Measurements from ENCODE around the gene USP30. TPM values are rescaled to one million over a fixed set of nuclear protein-coding genes. Genes with fewer than 3 reads are reported as not detected.

Gene USP30, protein sequence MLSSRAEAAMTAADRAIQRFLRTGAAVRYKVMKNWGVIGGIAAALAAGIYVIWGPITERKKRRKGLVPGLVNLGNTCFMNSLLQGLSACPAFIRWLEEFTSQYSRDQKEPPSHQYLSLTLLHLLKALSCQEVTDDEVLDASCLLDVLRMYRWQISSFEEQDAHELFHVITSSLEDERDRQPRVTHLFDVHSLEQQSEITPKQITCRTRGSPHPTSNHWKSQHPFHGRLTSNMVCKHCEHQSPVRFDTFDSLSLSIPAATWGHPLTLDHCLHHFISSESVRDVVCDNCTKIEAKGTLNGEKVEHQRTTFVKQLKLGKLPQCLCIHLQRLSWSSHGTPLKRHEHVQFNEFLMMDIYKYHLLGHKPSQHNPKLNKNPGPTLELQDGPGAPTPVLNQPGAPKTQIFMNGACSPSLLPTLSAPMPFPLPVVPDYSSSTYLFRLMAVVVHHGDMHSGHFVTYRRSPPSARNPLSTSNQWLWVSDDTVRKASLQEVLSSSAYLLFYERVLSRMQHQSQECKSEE
- 10 to 100 TPM in 1 of 2 donors, 1 to 10 TPM in 1; 7.3 to 14.5 TPM for total RNA-seq

DNA sequence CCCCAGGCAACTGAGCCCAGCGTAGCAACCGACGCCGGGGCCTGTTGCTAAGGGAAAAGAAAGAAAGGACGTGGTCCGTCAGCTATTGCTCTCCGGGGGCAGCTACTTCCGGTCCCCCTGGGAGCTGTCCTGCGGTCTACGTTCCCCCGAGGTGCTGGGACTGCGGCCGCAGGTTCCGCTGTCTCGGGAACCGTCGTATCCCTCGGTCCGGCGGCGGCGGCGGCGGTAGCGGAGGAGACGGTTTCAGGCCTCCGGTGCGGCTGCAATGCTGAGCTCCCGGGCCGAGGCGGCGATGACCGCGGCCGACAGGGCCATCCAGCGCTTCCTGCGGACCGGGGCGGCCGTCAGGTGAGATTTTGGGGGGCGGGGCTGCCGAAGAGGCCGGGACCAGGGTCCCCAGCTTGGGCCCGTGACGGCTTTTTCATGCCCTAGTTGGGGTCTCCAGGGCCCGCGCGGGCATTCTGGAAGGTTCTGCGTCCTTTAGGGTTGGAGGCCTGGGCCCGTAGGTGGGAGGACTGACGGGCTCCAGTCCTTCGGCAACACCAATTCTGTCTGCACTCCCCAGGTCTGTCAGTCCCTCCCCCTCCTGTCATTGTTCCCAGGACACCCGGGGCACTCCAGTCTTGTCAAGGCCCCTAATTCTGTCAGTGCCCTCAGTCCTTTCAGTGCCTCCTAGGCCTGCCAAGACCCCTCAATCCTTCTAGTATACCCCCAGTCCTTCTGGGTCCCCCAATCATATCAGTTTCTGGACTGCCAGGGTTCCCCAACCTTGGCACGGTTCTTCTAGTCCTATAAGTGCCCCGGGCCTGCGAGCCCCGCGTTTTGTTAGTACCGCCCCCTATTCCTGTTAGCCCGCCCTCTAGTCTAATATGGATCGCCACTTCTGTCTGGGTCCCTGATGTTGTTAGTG is at the start of gene USP30:
TSS of gene USP30 (plus strand) at position 163 of the 910 bp plus-strand sequence. CDS start at position 266, 103 bp downstream.
- H3K27ac ChIP-seq = peak within 1 kb of the TSS; percentile 61 to 92 (median 78)
- DNase-seq (peak; percentile 87 to 89 (median 88)), ATAC-seq (peak; percentile 98)
- peak within 1 kb of the TSS; percentile 58 to 99 for H3K4me3 ChIP-seq
- H3K4me1 ChIP-seq = peaks cover 21% of the 10 kb centered on the region
- WGBS, 2 donors = 0% methylated on average over 16 to 53 of the region's 61 CpGs
- H3K36me3 ChIP-seq (replicated peaks in 1 of 2; ENCODE audit: insufficient read depth in 1 of 2, low read depth in 2 of 2) = no peaks in the 10 kb centered on the region
- H3K9me3 ChIP-seq = no peaks in the 10 kb centered on the region
- no peaks in the 10 kb centered on the region for H3K27me3 ChIP-seq
- TF ChIP-seq, protein P1, sequence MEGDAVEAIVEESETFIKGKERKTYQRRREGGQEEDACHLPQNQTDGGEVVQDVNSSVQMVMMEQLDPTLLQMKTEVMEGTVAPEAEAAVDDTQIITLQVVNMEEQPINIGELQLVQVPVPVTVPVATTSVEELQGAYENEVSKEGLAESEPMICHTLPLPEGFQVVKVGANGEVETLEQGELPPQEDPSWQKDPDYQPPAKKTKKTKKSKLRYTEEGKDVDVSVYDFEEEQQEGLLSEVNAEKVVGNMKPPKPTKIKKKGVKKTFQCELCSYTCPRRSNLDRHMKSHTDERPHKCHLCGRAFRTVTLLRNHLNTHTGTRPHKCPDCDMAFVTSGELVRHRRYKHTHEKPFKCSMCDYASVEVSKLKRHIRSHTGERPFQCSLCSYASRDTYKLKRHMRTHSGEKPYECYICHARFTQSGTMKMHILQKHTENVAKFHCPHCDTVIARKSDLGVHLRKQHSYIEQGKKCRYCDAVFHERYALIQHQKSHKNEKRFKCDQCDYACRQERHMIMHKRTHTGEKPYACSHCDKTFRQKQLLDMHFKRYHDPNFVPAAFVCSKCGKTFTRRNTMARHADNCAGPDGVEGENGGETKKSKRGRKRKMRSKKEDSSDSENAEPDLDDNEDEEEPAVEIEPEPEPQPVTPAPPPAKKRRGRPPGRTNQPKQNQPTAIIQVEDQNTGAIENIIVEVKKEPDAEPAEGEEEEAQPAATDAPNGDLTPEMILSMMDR (IDR thresholded peaks at IDR 0.05) = peak in 1 of 7 experiments; percentile 12
- peak; percentile 13 to 62 (median 58) for TF ChIP-seq POLR2A (IDR thresholded peaks at IDR 0.05)
- intact Hi-C loops (cut with DNase I) = no loop called here

DNA sequence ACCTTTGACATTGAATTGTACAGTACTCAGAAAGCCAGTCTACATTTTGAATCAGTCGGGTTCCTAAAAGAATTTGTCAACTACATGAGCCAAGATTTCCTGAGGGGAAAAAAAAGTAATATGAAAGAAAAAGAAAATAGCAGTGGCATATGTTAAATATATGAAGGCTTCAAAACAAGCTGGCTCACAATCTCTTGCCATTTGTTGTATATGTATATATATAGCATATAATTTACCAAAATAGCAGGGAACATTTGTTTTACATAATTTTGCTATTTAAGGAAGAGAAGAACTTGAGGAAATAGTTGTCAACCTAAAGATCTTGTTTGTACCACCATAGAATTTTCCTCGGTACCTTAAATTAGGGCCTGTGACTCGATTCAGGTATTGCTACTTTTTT is 48.4 kb upstream of the USP30 start:
- 59 to 61% methylated on average over 3 of the region's 3 CpGs for WGBS, 2 donors
- TF ChIP-seq, protein P1 (IDR thresholded peaks at IDR 0.05) = no peak
- TF ChIP-seq POLR2A (IDR thresholded peaks at IDR 0.05) = no peak
- ATAC-seq (no peak), DNase-seq (no peak)
- Histone ChIP-seq H3K9me3 (no peaks in the 10 kb centered on the region), H3K4me3 (no peak overlapping the region), H3K4me1 (no peaks in the 10 kb centered on the region), H3K27me3 (no peaks in the 10 kb centered on the region), H3K36me3 (replicated peaks in 1 of 2; ENCODE audit: insufficient read depth in 1 of 2, low read depth in 2 of 2) (no peaks in the 10 kb centered on the region), H3K27ac (no peak overlapping the region)
- intact Hi-C loops (cut with DNase I) = no loop called here

DNA sequence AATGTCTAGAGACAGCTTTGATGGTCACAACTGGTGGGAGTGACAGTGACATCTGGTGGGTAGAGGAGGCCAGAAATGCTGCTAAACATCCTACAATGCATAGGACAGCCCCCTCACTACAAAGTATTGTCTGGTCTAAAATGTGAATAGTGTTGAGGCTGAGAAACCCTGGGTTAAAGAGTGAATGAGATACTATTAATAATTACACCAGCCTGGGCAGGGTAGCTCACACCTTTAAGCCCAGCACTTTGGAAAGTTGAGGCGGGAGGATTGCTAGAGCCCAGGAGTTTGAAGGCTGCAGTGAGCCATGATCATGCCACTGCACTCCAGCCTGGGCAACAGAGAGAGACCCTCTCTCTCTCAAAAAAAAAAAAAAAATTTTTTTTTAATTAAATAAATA is 42.6 kb upstream of the USP30 start:
- Histone ChIP-seq H3K27ac (no peak overlapping the region), H3K4me3 (no peak overlapping the region), H3K4me1 (no peaks in the 10 kb centered on the region), H3K27me3 (no peaks in the 10 kb centered on the region), H3K36me3 (replicated peaks in 1 of 2; ENCODE audit: insufficient read depth in 1 of 2, low read depth in 2 of 2) (no peaks in the 10 kb centered on the region), H3K9me3 (no peaks in the 10 kb centered on the region)
- WGBS, 2 donors = 69 to 81% methylated on average over 1 of the region's 1 CpG
- ATAC-seq (no peak), DNase-seq (no peak)
- intact Hi-C loops (cut with DNase I) = no loop called here
- TF ChIP-seq, protein P1 (IDR thresholded peaks at IDR 0.05) = no peak
- no peak for TF ChIP-seq POLR2A (IDR thresholded peaks at IDR 0.05)

DNA sequence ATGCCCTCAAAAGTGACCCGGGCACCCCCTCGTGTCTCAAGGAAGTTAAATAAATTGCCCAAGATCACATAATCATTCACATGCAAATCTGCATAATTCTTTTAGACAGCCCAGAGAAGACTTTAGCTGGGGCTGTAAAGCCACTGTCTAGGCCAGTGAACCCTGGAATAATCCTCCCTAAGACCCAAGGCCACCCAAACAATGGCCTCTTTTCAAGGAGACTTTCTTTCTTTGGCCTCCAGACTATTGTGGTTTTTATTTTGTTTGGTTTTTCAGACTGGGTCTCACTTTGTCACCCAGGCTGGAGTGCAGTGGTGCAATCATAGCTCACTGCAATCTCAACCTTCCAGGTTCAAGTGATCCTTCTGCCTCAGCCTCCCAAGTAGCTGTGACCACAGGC is 42.1 kb upstream of the USP30 start:
- H3K27ac ChIP-seq = no peak overlapping the region
- ATAC-seq (no peak), DNase-seq (no peak)
- H3K36me3 ChIP-seq (replicated peaks in 1 of 2; ENCODE audit: insufficient read depth in 1 of 2, low read depth in 2 of 2) = no peaks in the 10 kb centered on the region
- H3K27me3 ChIP-seq = no peaks in the 10 kb centered on the region
- no peak for TF ChIP-seq POLR2A (IDR thresholded peaks at IDR 0.05)
- TF ChIP-seq, protein P1 (IDR thresholded peaks at IDR 0.05) = no peak
- 43 to 51% methylated on average over 2 of the region's 2 CpGs for WGBS, 2 donors
- intact Hi-C loops (cut with DNase I) = no loop called here
- no peaks in the 10 kb centered on the region for H3K4me1 ChIP-seq
- no peaks in the 10 kb centered on the region for H3K9me3 ChIP-seq
- no peak overlapping the region for H3K4me3 ChIP-seq

Measured in body of pancreas (tissue), 4 donors.